K562 (cell line): ENCODE results near the gene RGR. TPM values are rescaled to one million over a fixed set of nuclear protein-coding genes. Genes with fewer than 3 reads are reported as not detected.
A peak's percentile ranks its signal among the peaks of the same experiment; 100 is the strongest.

Experiments used
- ATF3 ChIP-seq, 2 experiments: fragments of 450-650 bp in 1 of 2; sonication (generic) in 1 of 2; formaldehyde crosslinking in 1 of 2; IDR thresholded peaks in 1 of 2; conservative IDR thresholded peaks in 1 of 2; 2 replicates each; pipeline versions ENCODE4 v1.6.1 to v1.8.1; 2016 to 2023; ENCODE audit warnings: mild to moderate bottlenecking in 2 of 2, moderate library complexity in 2 of 2, inconsistent platforms in 1 of 2, missing genetic modification reagents in 1 of 2
- CAMTA2 ChIP-seq: fragments of 250-450 bp; sonication (Bioruptor Pico); conservative IDR thresholded peaks from 2 replicates; pipeline ENCODE4 v1.5.1; 2022
- CGGBP1 ChIP-seq: fragments of 250-450 bp; sonication (Bioruptor Pico); IDR thresholded peaks from 2 replicates; pipeline ENCODE4 v1.9.0; 2021; ENCODE audit warnings: mild to moderate bottlenecking
- CREB3L1 ChIP-seq: fragments of 450-650 bp; IDR thresholded peaks from 2 replicates; pipeline ENCODE4 v1.6.1; 2014; ENCODE audit warnings: low read depth, mild to moderate bottlenecking, moderate library complexity, borderline replicate concordance
- CTCF ChIP-seq, 3 experiments: IDR thresholded peaks in 2 of 3; conservative IDR thresholded peaks in 1 of 3; 2 replicates each; pipeline ENCODE4 v1.5.1; 2011 to 2012; ENCODE audit warnings: low read length in 3 of 3, mild to moderate bottlenecking in 3 of 3, control low read depth in 2 of 3, improper control_type of control experiment in 1 of 3, inconsistent platforms in 1 of 3, low read depth in 1 of 3, mixed read lengths in 1 of 3, moderate library complexity in 1 of 3; ENCODE audit not compliant: insufficient read depth in 2 of 3
- HDGF ChIP-seq: fragments of 450-650 bp; IDR thresholded peaks from 2 replicates; pipeline ENCODE4 v1.6.1; 2016
- MLLT1 ChIP-seq, 2 experiments: fragments of 450-650 bp; IDR thresholded peaks; 2 replicates each; pipeline ENCODE4 v1.6.1; 2016
- NCOR1 ChIP-seq: fragments of 450-650 bp; IDR thresholded peaks from 2 replicates; pipeline ENCODE4 v1.6.1; 2016; ENCODE audit warnings: mild to moderate bottlenecking, moderate library complexity
- RAD51 ChIP-seq: fragments of 450-650 bp; IDR thresholded peaks from 2 replicates; pipeline ENCODE4 v1.7.1; 2016; ENCODE audit warnings: low read depth, mild to moderate bottlenecking, borderline replicate concordance
- ZBTB11 ChIP-seq, 3 experiments: fragments of 200-800 bp in 1 of 3; fragments of 250-450 bp in 1 of 3; fragments of 450-650 bp in 1 of 3; sonication (Bioruptor Pico) in 1 of 3; sonication (Bioruptor generic) in 1 of 3; formaldehyde crosslinking in 1 of 3; IDR thresholded peaks; 2 replicates each; pipeline versions ENCODE4 v1.6.1 to v1.8.0; 2016 to 2022; ENCODE audit warnings: mild to moderate bottlenecking in 2 of 3, missing genetic modification characterization in 2 of 3, missing compliant biosample characterization in 1 of 3, moderate library complexity in 1 of 3
- ZNF121 ChIP-seq: sonication (generic); formaldehyde crosslinking; conservative IDR thresholded peaks from 2 replicates; pipeline ENCODE4 v1.8.0; 2022; ENCODE audit warnings: missing genetic modification reagents
- ZNF133 ChIP-seq: fragments of 250-450 bp; sonication (Bioruptor Pico); IDR thresholded peaks from 2 replicates; pipeline ENCODE4 v1.4.0; 2020; ENCODE audit warnings: mild to moderate bottlenecking
- ZNF584 ChIP-seq: fragments of 200-800 bp; sonication (Bioruptor generic); IDR thresholded peaks from 2 replicates; pipeline ENCODE4 v1.6.1; 2016; ENCODE audit warnings: low read depth, mild to moderate bottlenecking, missing genetic modification characterization, missing compliant biosample characterization
- ZNF79 ChIP-seq: fragments of 250-450 bp; sonication (Bioruptor Pico); IDR thresholded peaks from 2 replicates; pipeline ENCODE4 v1.4.0; 2020; ENCODE audit warnings: low read depth, mild to moderate bottlenecking, moderate library complexity
- polyA plus RNA-seq, 8 experiments: library from polyadenylated mRNA; depleted of rRNA in 4 of 8; stranded (reverse) in 5 of 8; unstranded in 3 of 8; fragments of >200 nt; fragmentation: Nextera tagmentation in 2 of 8; fragmentation: Illumina TruSeq in 1 of 8; extraction: Ambion mirVana in 2 of 8; extraction: Trizol in 1 of 8; gene quantifications; 2 replicates each; pipeline versions ENCODE4 v1.2.1 to v1.2.3, GENCODE V29; 2011 to 2014; ENCODE audit warnings: inconsistent platforms in 1 of 8, missing spikeins in 1 of 8
- total RNA-seq, 7 experiments: library from RNA; depleted of rRNA in 6 of 7; stranded (reverse); fragments of >200 nt in 6 of 7; fragmentation: Illumina TruSeq in 2 of 7; extraction: Trizol in 2 of 7; gene quantifications; 2 replicates each; pipeline versions ENCODE4 v1.2.1 to v1.2.3, GENCODE V29; 2011 to 2021; ENCODE audit warnings: low replicate concordance in 1 of 7

RGR gene
- total and polyA plus RNA-seq, 9 of the 15 experiments (the other 6 are each of a cell fraction or from before 2014, with no cell fraction given) = not detected

- TF ChIP-seq CTCF (IDR thresholded peaks at IDR 0.05 in 2 of 3, conservative IDR thresholded peaks at IDR 0.05 in 1 of 3; ENCODE audit: insufficient read depth in 2 of 3, low read depth in 1 of 3, low read length in 3 of 3) (0 out of 6 replicates have a peak, but pooled peaks of 1 of the 3 experiments have one; percentile 9), ZNF79 (CRISPR knock-in tag) (no peak), RAD51 (0 out of 2 replicates have a peak, but pooled peaks have one; percentile 21), MLLT1 (IDR thresholded peaks at IDR 0.05) (peak in 1 of 2 experiments; percentile 94; a peak in 2 of 4 replicates), ZBTB11 (CRISPR knock-in tag; IDR thresholded peaks at IDR 0.05) (peak in 1 of 3 experiments; percentile 89; a peak in 2 of 6 replicates), NCOR1 (peak; percentile 98), ZNF584 (CRISPR knock-in tag) (peak; percentile 97), ATF3 (IDR thresholded peaks at IDR 0.05) (peak; percentile 96), ATF3 (CRISPR knock-in tag; conservative IDR thresholded peaks at IDR 0.05) (peak; percentile 84; the same call in 1 of the 2 replicates), ZNF121 (CRISPR knock-in tag) (no peak), HDGF (no peak), CREB3L1 (no peak), CAMTA2 (CRISPR knock-in tag) (no peak), ZNF133 (no peak), CGGBP1 (CRISPR knock-in tag) (no peak)
Measured at GRCh38 chr10:84293574-84294016, 48.7 kb downstream of the RGR start (continued).
